ENCODE measurements around the gene TOMM70. TPM values are rescaled to one million over a fixed set of nuclear protein-coding genes. Genes with fewer than 3 reads are reported as not detected.

The TOMM70 gene
- total and polyA plus RNA-seq, 2 of the 8 experiments (the other 6 are each of a cell fraction or from before 2014, with no cell fraction given) = 10.9 to 52.1 TPM

GRCh38 chr3:100340527-100340926 lies 60.4 kb downstream of the TOMM70 start:
- Histone ChIP-seq H4K8ac (ENCODE audit: extremely low read depth, insufficient read depth, low read length) (no peak overlapping the region), H3K4me1 (replicated peaks in 1 of 4; ENCODE audit: control insufficient read depth in 3 of 4, insufficient read depth in 4 of 4, low read length in 3 of 4) (peaks cover 0 to 2% (median 0%) of the 10 kb centered on the region in 4 experiments; a peak in 3 of 7 replicates), H3K9ac (replicated peaks in 1 of 4; ENCODE audit: extremely low read depth in 1 of 4, low read depth in 3 of 4, low read length in 3 of 4) (no peak overlapping the region), H4K20me1 (replicated peaks in 1 of 2; ENCODE audit: control insufficient read depth in 1 of 2, insufficient read depth in 2 of 2, low read length in 2 of 2) (no peaks in the 10 kb centered on the region), H3K27ac (ENCODE audit: low read depth, low read length) (no peak overlapping the region), H3K36me3 (ENCODE audit: control insufficient read depth in 2 of 4, insufficient read depth in 4 of 4, low read length in 3 of 4) (peaks cover 0 to 3% (median 0%) of the 10 kb centered on the region in 4 experiments; a peak in 1 of 8 replicates), H2BK5ac (ENCODE audit: low read depth, low read length) (no peak overlapping the region), H2AFZ (ENCODE audit: low read length) (no peak overlapping the region), H3K14ac (ENCODE audit: insufficient read length) (no peak overlapping the region), H3K23ac (ENCODE audit: insufficient read length) (no peak overlapping the region), H4K5ac (ENCODE audit: insufficient read length, low read depth, low read length) (no peak overlapping the region), H3K79me1 (ENCODE audit: low read depth, low read length) (no peaks in the 10 kb centered on the region; the same call in 1 of the 2 replicates), H3K56ac (replicated peaks; ENCODE audit: insufficient read length, low read depth, low read length) (no peak overlapping the region), H2BK120ac (replicated peaks; ENCODE audit: low read depth, low read length) (no peak overlapping the region), H3K4me2 (ENCODE audit: insufficient read depth in 1 of 2, low read depth in 2 of 2, low read length in 2 of 2) (no peak overlapping the region), H2BK12ac (ENCODE audit: low read depth, low read length) (no peak overlapping the region), H4K91ac (replicated peaks; ENCODE audit: insufficient read length, low read length) (no peak overlapping the region), H3K23me2 (ENCODE audit: low read depth, low read length) (no peaks in the 10 kb centered on the region), H3K18ac (ENCODE audit: extremely low read depth, low read length) (no peak overlapping the region), H2BK15ac (ENCODE audit: low read length) (no peak overlapping the region), H2AK5ac (ENCODE audit: low read depth, low read length) (no peak overlapping the region), H3K9me3 (ENCODE audit: insufficient read depth in 2 of 2, low read depth in 1 of 2, low read length in 1 of 2) (no peaks in the 10 kb centered on the region), H3K4ac (replicated peaks; ENCODE audit: insufficient read length, low read depth, low read length) (no peak overlapping the region), H3K79me2 (ENCODE audit: control insufficient read depth in 1 of 2, insufficient read depth in 2 of 2, low read length in 2 of 2) (no peaks in the 10 kb centered on the region), H3K27me3 (replicated peaks in 1 of 4; ENCODE audit: control insufficient read depth in 3 of 4, extremely low read depth in 1 of 4, insufficient read depth in 3 of 4, low read length in 3 of 4) (no peaks in the 10 kb centered on the region; a peak in 1 of 7 replicates), H3K4me3 (ENCODE audit: extremely low read depth in 1 of 4, insufficient read depth in 2 of 4, low read depth in 3 of 4, low read length in 4 of 4) (no peak overlapping the region), H2BK20ac (ENCODE audit: low read length) (no peak overlapping the region)
- WGBS, 2 experiments (ENCODE audit: extremely low coverage in 1 of 2, insufficient coverage in 1 of 2, insufficient read length in 1 of 2, insufficient replicate concordance in 2 of 2, low coverage in 1 of 2, low lambda C conversion rate in 2 of 2, missing lambda C conversion rate in 1 of 2) = 86% methylated on average over 1 of the region's 1 CpG; no CpG with 5 or more reads in 1 of the 2 experiments
- FAIRE-seq (no peak), DNase-seq (ENCODE audit: low read depth in 1 of 2, low spot score in 2 of 2) (no peak)
- ChIA-PET POLR2A (ENCODE audit: partially characterized antibody) (interaction anchor here (1.2 kb wide), 1 partner anchor 15 kb away, joined by 3 read pairs; no protein-coding TSS in a partner anchor), CTCF (ENCODE audit: partially characterized antibody) (interaction anchor here (1.1 to 1.8 kb wide), 2 partner anchors 14 to 19 kb away, joined by 3 to 5 read pairs; no protein-coding TSS in a partner anchor)
- TF ChIP-seq KDM1A (IDR thresholded peaks at IDR 0.05; ENCODE audit: borderline replicate concordance, low read length) (no peak), POLR2A (IDR thresholded peaks at IDR 0.05; ENCODE audit: control extremely low read depth in 1 of 2, low read depth in 2 of 2, low read length in 2 of 2) (no peak), GABPA (IDR thresholded peaks at IDR 0.05; ENCODE audit: borderline replicate concordance, insufficient read depth, low read length) (no peak), MAX (IDR thresholded peaks at IDR 0.05) (no peak), SIRT6 (IDR thresholded peaks at IDR 0.05; ENCODE audit: low read length) (no peak), TBP (IDR thresholded peaks at IDR 0.05; ENCODE audit: low read depth, low read length) (no peak), SP2 (IDR thresholded peaks at IDR 0.05; ENCODE audit: low read length) (no peak), EGR1 (IDR thresholded peaks at IDR 0.05; ENCODE audit: borderline replicate concordance, low read depth, low read length) (no peak), SUZ12 (IDR thresholded peaks at IDR 0.05; ENCODE audit: low read length) (no peak), RXRA (IDR thresholded peaks at IDR 0.05; ENCODE audit: insufficient read depth, low read depth, low read length) (no peak), EZH2 (IDR thresholded peaks at IDR 0.05; ENCODE audit: low read depth, low read length, severe bottlenecking) (no peak), CHD2 (IDR thresholded peaks at IDR 0.05; ENCODE audit: low read length) (no peak), SP1 (IDR thresholded peaks at IDR 0.05; ENCODE audit: low read depth, low read length) (no peak), CREB1 (IDR thresholded peaks at IDR 0.05) (no peak), RAD21 (IDR thresholded peaks at IDR 0.05 in 1 of 2, conservative IDR thresholded peaks at IDR 0.05 in 1 of 2; ENCODE audit: low read depth in 2 of 2, low read length in 2 of 2) (no peak)

Measured in H1 (cell line).